Activated CD4-positive, alpha-beta memory T cell treated with anti-CD3 and anti-CD28 coated beads, Interleukin-2, amount 10 ng/mL, durations not matched to agents 7 days and 5 days (primary cell): ENCODE measurements around the gene EMC8. TPM values are rescaled to one million over a fixed set of nuclear protein-coding genes. Genes with fewer than 3 reads are reported as not detected.
"Not testable (repeated sequence)": the region's sequence is repeated elsewhere in the genome, so short reads cannot be mapped to it uniquely, and the experiment has no call there.

Source experiments
- CTCF ChIA-PET: fragments of 350-600 bp; sonication (Branson Sonifier 250); formaldehyde crosslinking; loops from one replicate; lab custom pipeline; 2021; ENCODE audit warnings: antibody characterized with exemption, inconsistent platforms; lab: Charles Lee
- POLR2A ChIA-PET: fragments of 350-600 bp; sonication (Branson Sonifier 250); formaldehyde crosslinking; loops from one replicate; lab custom pipeline; 2021; ENCODE audit warnings: antibody characterized with exemption; lab: Charles Lee
- DNase-seq: peaks from one replicate; pipeline ENCODE4 v3.0.0-alpha.2; 2020
- H3K27ac Mint-ChIP-seq: one replicate; pipeline ENCODE4 v1.8.0; 2021; ENCODE audit warnings: mild to moderate bottlenecking, mixed read lengths
- H3K27me3 Mint-ChIP-seq: one replicate; pipeline ENCODE4 v1.8.0; 2021; ENCODE audit warnings: mixed read lengths
- H3K36me3 Mint-ChIP-seq: one replicate; pipeline ENCODE4 v1.8.0; 2021; ENCODE audit warnings: low read depth, mixed read lengths
- H3K4me1 Mint-ChIP-seq: one replicate; pipeline ENCODE4 v1.8.0; 2021; ENCODE audit warnings: mixed read lengths
- H3K4me3 Mint-ChIP-seq: one replicate; pipeline ENCODE4 v1.8.0; 2021; ENCODE audit warnings: mild to moderate bottlenecking, mixed read lengths
- H3K9me3 Mint-ChIP-seq: one replicate; pipeline ENCODE4 v1.8.0; 2021; ENCODE audit warnings: mixed read lengths
- total RNA-seq, 2 experiments: library from RNA; stranded (reverse); gene quantifications; one replicate each; pipeline ENCODE4 v1.2.3, GENCODE V29; 2021

EMC8 gene
- total RNA-seq, 2 experiments from 2014 or later, result 25.0 to 25.6 TPM

DNA sequence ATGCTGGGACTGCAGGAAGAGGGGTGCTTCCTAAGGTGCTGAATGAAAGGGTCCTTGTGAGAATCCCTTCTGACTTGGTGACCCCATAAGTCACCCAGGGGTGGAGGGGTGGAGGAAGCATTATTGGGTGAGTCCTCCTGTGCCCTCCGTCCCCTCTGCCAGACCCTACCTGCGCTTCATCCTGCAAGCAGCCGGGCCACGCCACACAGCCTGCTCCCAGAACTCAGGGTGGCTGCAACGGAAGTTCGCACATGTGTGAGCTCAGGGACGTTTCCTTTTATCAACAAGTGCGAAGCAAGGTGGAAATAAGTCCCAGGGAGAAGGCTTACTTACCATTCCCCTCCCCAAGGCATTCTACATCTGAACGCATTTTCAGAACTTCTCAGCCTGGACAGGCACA lies 41.1 kb upstream of the EMC8 start:
- H3K27me3 Mint-ChIP-seq, result peaks cover 4% of the 10 kb centered on the region
- H3K9me3 Mint-ChIP-seq, result no peaks in the 10 kb centered on the region
- POLR2A ChIA-PET, result no interaction called here
- no peak for DNase-seq
- H3K4me3 Mint-ChIP-seq, result no peak overlapping the region
- no peak overlapping the region for H3K27ac Mint-ChIP-seq
- H3K36me3 Mint-ChIP-seq, result no peaks in the 10 kb centered on the region
- no peaks in the 10 kb centered on the region for H3K4me1 Mint-ChIP-seq
- CTCF ChIA-PET, result no interaction called here

GRCh38 chr16:85839681-85840240 lies 40.4 kb upstream of the EMC8 start:
- Mint-ChIP-seq H3K27ac (no peak overlapping the region), H3K36me3 (no peaks in the 10 kb centered on the region), H3K4me1 (no peaks in the 10 kb centered on the region), H3K9me3 (no peaks in the 10 kb centered on the region), H3K4me3 (no peak overlapping the region), H3K27me3 (peaks cover 2% of the 10 kb centered on the region)
- CTCF ChIA-PET, result no interaction called here
- POLR2A ChIA-PET, result no interaction called here
- no peak for DNase-seq

GRCh38 chr16:85838876-85839585 lies 39.7 kb upstream of the EMC8 start:
- Mint-ChIP-seq H3K27me3 (no peaks in the 10 kb centered on the region), H3K27ac (no peak overlapping the region), H3K4me1 (no peaks in the 10 kb centered on the region), H3K4me3 (no peak overlapping the region), H3K36me3 (no peaks in the 10 kb centered on the region), H3K9me3 (no peaks in the 10 kb centered on the region)
- CTCF ChIA-PET, result no interaction called here
- DNase-seq, result no peak
- POLR2A ChIA-PET, result no interaction called here

- no peaks in the 10 kb centered on the region for H3K27me3 Mint-ChIP-seq
- ChIA-PET POLR2A (no interaction called here), CTCF (no interaction called here)
- no peaks in the 10 kb centered on the region for H3K9me3 Mint-ChIP-seq
- no peaks in the 10 kb centered on the region for H3K4me1 Mint-ChIP-seq
- no peak for DNase-seq
- H3K36me3 Mint-ChIP-seq, result no peaks in the 10 kb centered on the region
- H3K4me3 Mint-ChIP-seq, result no peak overlapping the region
- H3K27ac Mint-ChIP-seq, result no peak overlapping the region
These were observed 39.0 kb upstream of the EMC8 start for GRCh38 chr16:85838381-85838780.

GRCh38 chr16:85837654-85838053 lies 38.3 kb upstream of the EMC8 start:
- CTCF ChIA-PET, result not testable (repeated sequence)

GRCh38 chr16:85836706-85837582 lies 37.6 kb upstream of the EMC8 start:
- Mint-ChIP-seq H3K27me3 (peaks cover 5% of the 10 kb centered on the region), H3K9me3 (no peaks in the 10 kb centered on the region), H3K4me1 (no peaks in the 10 kb centered on the region), H3K4me3 (no peak overlapping the region), H3K27ac (no peak overlapping the region), H3K36me3 (peaks cover 2% of the 10 kb centered on the region)
- CTCF ChIA-PET, result no interaction called here
- DNase-seq, result no peak
- POLR2A ChIA-PET, result no interaction called here

More at GRCh38 chr16:85837654-85838053, 38.3 kb upstream of the EMC8 start:
- H3K27me3 Mint-ChIP-seq, DNase-seq, H3K4me1 Mint-ChIP-seq, H3K27ac Mint-ChIP-seq, H3K9me3 Mint-ChIP-seq, H3K36me3 Mint-ChIP-seq, H3K4me3 Mint-ChIP-seq, POLR2A ChIA-PET: not testable (repeated sequence)

DNA sequence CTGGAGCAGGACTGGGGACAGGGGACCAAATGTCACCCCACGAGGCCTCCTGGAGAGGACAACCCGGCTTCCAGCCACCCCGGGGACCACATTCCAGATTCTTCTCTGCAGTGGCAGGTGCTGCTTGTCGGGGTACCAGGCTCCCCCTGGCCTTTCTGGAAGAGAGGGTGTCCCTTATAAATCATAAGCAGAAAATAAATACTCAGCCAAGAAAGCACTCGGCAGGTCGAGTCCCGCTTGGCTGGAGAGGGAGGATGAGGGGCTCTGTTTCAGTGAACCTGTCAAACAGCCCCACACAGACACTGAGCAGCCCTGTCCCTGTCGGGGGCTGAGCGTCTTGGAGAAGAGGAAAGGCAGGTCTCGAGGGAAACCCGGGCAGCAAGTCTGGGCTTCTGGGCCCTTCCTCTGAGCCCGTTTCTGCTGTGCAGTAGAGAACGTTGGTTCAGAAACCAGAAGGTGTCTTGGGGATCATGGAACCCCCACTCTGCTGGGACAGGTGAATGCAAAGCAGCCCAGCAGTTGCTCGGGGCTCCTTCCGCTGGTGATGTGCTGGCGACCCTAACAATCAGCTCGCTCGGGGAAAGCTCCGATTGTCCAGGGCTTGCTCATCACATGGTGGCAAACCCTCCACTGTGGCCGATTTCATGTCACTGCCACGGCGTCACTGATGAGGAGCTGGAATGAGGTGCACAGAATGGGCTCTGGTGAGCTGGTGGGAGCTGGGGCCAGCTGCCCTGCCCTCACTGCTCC lies 36.8 kb upstream of the EMC8 start:
- POLR2A ChIA-PET, result no interaction called here

GRCh38 chr16:85835227-85835751 lies 35.9 kb upstream of the EMC8 start:
- Mint-ChIP-seq H3K4me3 (no peak overlapping the region), H3K4me1 (no peaks in the 10 kb centered on the region), H3K9me3 (no peaks in the 10 kb centered on the region), H3K36me3 (peaks cover 2% of the 10 kb centered on the region), H3K27me3 (peaks cover 17% of the 10 kb centered on the region), H3K27ac (no peak overlapping the region)
- ChIA-PET POLR2A (no interaction called here), CTCF (no interaction called here)
- no peak for DNase-seq

More for the DNA sequence above, 36.8 kb upstream of the EMC8 start:
- Mint-ChIP-seq H3K27ac (no peak overlapping the region), H3K27me3 (peaks cover 12% of the 10 kb centered on the region), H3K36me3 (peaks cover 2% of the 10 kb centered on the region), H3K4me1 (no peaks in the 10 kb centered on the region), H3K4me3 (no peak overlapping the region), H3K9me3 (no peaks in the 10 kb centered on the region)
- CTCF ChIA-PET, result no interaction called here
- no peak for DNase-seq

DNA sequence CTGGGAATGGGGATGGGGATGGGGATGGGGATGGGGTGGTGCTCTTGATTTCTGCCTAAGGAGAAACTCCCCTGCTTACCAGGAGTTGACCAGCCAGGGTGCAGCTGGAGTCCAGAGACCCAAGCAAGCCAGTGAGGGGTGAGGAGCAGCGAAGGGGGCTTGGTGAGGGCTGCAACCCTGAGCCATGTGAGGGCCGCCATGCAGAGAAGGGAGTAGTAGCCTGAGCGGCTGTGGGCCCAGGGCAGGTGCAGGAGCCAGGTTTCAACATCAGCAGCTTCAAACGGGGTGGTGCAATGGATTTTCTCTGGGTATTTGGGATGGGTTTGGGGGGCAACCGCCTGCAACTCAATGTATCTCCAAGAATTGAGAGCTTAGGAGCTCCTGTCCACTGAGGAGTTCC lies 35.4 kb upstream of the EMC8 start:
- Mint-ChIP-seq H3K9me3 (no peaks in the 10 kb centered on the region), H3K27ac (no peak overlapping the region), H3K4me1 (no peaks in the 10 kb centered on the region), H3K4me3 (no peak overlapping the region), H3K27me3 (peaks cover 17% of the 10 kb centered on the region), H3K36me3 (peaks cover 2% of the 10 kb centered on the region)
- CTCF ChIA-PET, result no interaction called here
- POLR2A ChIA-PET, result no interaction called here
- DNase-seq, result no peak

GRCh38 chr16:85833219-85833920 lies 34.0 kb upstream of the EMC8 start:
- peaks cover 2% of the 10 kb centered on the region for H3K36me3 Mint-ChIP-seq
- H3K4me1 Mint-ChIP-seq, result no peaks in the 10 kb centered on the region
- no peak for DNase-seq
- H3K9me3 Mint-ChIP-seq, result no peaks in the 10 kb centered on the region
- H3K27me3 Mint-ChIP-seq, result peaks cover 24% of the 10 kb centered on the region
- no peak overlapping the region for H3K4me3 Mint-ChIP-seq
- ChIA-PET POLR2A (no interaction called here), CTCF (no interaction called here)
- H3K27ac Mint-ChIP-seq, result no peak overlapping the region

- DNase-seq, result no peak
- H3K4me3 Mint-ChIP-seq, result no peak overlapping the region
- H3K27ac Mint-ChIP-seq, result no peak overlapping the region
- H3K36me3 Mint-ChIP-seq, result peaks cover 2% of the 10 kb centered on the region
- H3K9me3 Mint-ChIP-seq, result no peaks in the 10 kb centered on the region
- H3K27me3 Mint-ChIP-seq, result peaks cover 24% of the 10 kb centered on the region
- ChIA-PET CTCF (interaction anchor here (1.0 kb wide), 1 partner anchor 11 kb away, joined by 3 read pairs; no protein-coding TSS in a partner anchor), POLR2A (no interaction called here)
- no peaks in the 10 kb centered on the region for H3K4me1 Mint-ChIP-seq
These were observed 33.4 kb upstream of the EMC8 start for GRCh38 chr16:85832570-85833218.

- peaks cover 26% of the 10 kb centered on the region for H3K27me3 Mint-ChIP-seq
- no peak overlapping the region for H3K27ac Mint-ChIP-seq
- ChIA-PET POLR2A (no interaction called here), CTCF (interaction anchor here (2.2 kb wide), 1 partner anchor 10 kb away, joined by 9 read pairs; no protein-coding TSS in a partner anchor)
- no peak for DNase-seq
- H3K36me3 Mint-ChIP-seq, result peaks cover 2% of the 10 kb centered on the region
- H3K9me3 Mint-ChIP-seq, result no peaks in the 10 kb centered on the region
- no peaks in the 10 kb centered on the region for H3K4me1 Mint-ChIP-seq
- H3K4me3 Mint-ChIP-seq, result no peak overlapping the region
These were observed 31.5 kb upstream of the EMC8 start for GRCh38 chr16:85830821-85831220.
